ENCODE measurements around the gene C1D. TPM values are rescaled to one million over a fixed set of nuclear protein-coding genes. Genes with fewer than 3 reads are reported as not detected.

C1D gene
- total and polyA plus RNA-seq, 2 donors (not counting 3 experiments of a cell fraction or from before 2014, with no cell fraction given) = 11.4 to 14.0 TPM

- H3K9ac ChIP-seq (replicated peaks; ENCODE audit: extremely low read depth, insufficient read depth, low read length) = no peak overlapping the region
- BruUV-seq (replicated peaks) = no TSS peak
- no peaks in the 10 kb centered on the region for H4K20me1 ChIP-seq (replicated peaks; ENCODE audit: control insufficient read depth, extremely low read depth, insufficient read depth, low read length)
- no peaks in the 10 kb centered on the region for H3K79me2 ChIP-seq (ENCODE audit: control insufficient read depth, insufficient read depth, low read length)
- intact Hi-C loops (cut with micrococcal nuclease) (no loop called here), dilution Hi-C loops (cut with MboI; ENCODE audit: extremely low pct_ligation_motif_present, low sequenced_read_pairs) (no loop called here)
- H3K4me3 ChIP-seq (replicated peaks in 1 of 3; ENCODE audit: insufficient read depth in 1 of 3, low read depth in 1 of 3, low read length in 3 of 3) = no peak overlapping the region
- no peak for DNase-seq (ENCODE audit: low read depth, low spot score)
- H3K9me1 ChIP-seq (replicated peaks; ENCODE audit: control insufficient read depth, extremely low read depth, insufficient read depth, low read length) = no peaks in the 10 kb centered on the region
- no peak for TF ChIP-seq JUN (IDR thresholded peaks at IDR 0.05; ENCODE audit: borderline replicate concordance, insufficient read depth, insufficient read length, low read depth)
- no peak for TF ChIP-seq EZH2 (IDR thresholded peaks at IDR 0.05; ENCODE audit: borderline replicate concordance, low read depth, low read length, severe bottlenecking)
- TF ChIP-seq CTCF (IDR thresholded peaks at IDR 0.05; ENCODE audit: extremely low read depth in 1 of 2, insufficient read depth in 1 of 2, low read depth in 1 of 2, low read length in 2 of 2) = no peak
- TF ChIP-seq GATA2 (IDR thresholded peaks at IDR 0.05; ENCODE audit: insufficient read depth, insufficient read length, low read depth, low read length) = no peak
- TF ChIP-seq POLR2A (IDR thresholded peaks at IDR 0.05; ENCODE audit: low read depth, low read length) = no peak
- TF ChIP-seq MAX (IDR thresholded peaks at IDR 0.05; ENCODE audit: insufficient read depth, insufficient read length) = no peak
- no peak for TF ChIP-seq MYC (IDR thresholded peaks at IDR 0.05; ENCODE audit: low read depth, low read length)
- no peak for TF ChIP-seq POLR2AphosphoS5 (IDR thresholded peaks at IDR 0.05; ENCODE audit: insufficient read depth, low read depth, low read length)
- TF ChIP-seq FOS (IDR thresholded peaks at IDR 0.05; ENCODE audit: borderline replicate concordance, insufficient read depth, low read length) = no peak
- ChIA-PET CTCF (no interaction called here), POLR2A (no interaction called here)
- H3K36me3 ChIP-seq (ENCODE audit: control insufficient read depth in 2 of 2, extremely low read depth in 1 of 2, insufficient read depth in 2 of 2, low read length in 2 of 2) = no peaks in the 10 kb centered on the region
- H2AFZ ChIP-seq (ENCODE audit: low read depth, low read length) = no peak overlapping the region
- FAIRE-seq = no peak
- H3K9me3 ChIP-seq (replicated peaks; ENCODE audit: control insufficient read depth, insufficient read depth, low read length) = no peaks in the 10 kb centered on the region
- H3K4me1 ChIP-seq (ENCODE audit: control insufficient read depth, extremely low read depth, insufficient read depth, low read length) = no peaks in the 10 kb centered on the region
- no peak overlapping the region for H3K4me2 ChIP-seq (ENCODE audit: insufficient read depth, low read length)
- no peak overlapping the region for H3K27ac ChIP-seq (ENCODE audit: insufficient read depth, low read depth, low read length)
- peaks cover 0 to 5% of the 10 kb centered on the region in 2 experiments for H3K27me3 ChIP-seq (ENCODE audit: control insufficient read depth in 2 of 2, insufficient read depth in 2 of 2, low read length in 2 of 2)
These were observed 44.7 kb upstream of the C1D start for GRCh38 chr2:68107475-68107874.
